ENCODE results near the gene CHORDC1.

The CHORDC1 gene

GRCh38 chr11:90222459-90223247 is at the start of gene CHORDC1:
TSS of gene CHORDC1 (minus strand) at chr11:90223049. CDS start at chr11:90222954, 95 bp downstream.
- peak; percentile 73 to 77 for DNase-seq

- no peak for DNase-seq
These were observed 34.3 kb upstream of the CHORDC1 start for GRCh38 chr11:90257158-90257525.

DNA sequence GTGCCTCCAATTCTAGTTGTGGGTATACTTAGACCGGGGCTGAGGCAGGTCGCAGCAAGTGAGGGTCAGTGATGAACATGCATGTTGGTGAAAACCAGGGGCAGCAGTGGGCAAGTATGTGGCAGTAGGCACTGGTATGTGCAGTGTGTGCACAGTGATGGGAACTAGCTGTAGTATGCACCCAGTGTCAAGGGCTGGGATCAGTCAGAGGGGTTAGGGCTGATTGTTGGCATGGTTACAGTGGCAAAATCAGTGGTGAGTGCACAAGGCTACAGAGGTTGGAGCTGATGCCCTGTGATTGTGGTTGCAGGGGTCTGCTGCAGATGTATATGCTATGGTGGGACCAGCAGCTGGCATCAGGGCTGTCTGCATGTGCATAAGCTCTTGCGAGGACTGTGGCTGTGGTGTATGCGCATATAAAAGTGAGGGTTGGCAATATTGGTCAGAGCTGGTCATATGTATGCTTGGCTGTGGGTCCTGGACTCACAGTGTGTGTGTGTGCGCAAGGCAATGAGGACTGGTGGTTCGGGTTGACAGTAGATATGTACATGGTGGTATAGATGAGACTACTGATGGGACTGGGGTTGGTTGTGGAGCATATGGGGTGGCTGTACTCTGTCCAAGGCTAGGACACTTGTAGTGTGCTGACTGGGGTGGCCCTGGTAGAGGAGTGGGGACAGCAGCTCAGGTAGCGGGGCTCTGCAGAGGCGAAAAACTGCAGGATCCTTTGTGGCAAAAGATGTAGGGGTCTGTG is 33.7 kb upstream of the CHORDC1 start:
- DNase-seq = no peak

- DNase-seq = no peak
These were observed 31.2 kb upstream of the CHORDC1 start for GRCh38 chr11:90254065-90254464.

DNA sequence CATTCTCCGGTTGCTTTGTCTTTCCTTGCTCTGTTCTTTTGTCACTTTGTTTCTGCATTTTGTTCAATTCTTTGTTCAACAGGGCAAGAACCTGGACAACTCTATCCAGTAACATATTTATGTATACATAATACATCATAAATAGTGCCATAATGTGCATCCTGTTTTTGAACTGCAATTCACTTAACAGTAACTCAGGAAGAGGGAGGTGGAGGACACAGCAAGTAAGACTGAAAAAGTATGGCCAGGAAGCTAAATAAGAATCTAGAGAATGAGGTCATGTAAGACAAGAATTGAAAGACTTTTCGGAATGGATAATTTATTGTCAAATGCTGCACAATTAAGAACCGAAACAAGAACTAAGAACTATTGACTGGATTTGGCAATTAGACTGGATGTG is 29.2 kb upstream of the CHORDC1 start:
- no peak for DNase-seq

GRCh38 chr11:90251599-90251998 is 28.8 kb upstream of the CHORDC1 start:
- DNase-seq = no peak

- DNase-seq = no peak
These were observed 28.1 kb upstream of the CHORDC1 start for GRCh38 chr11:90250970-90251369.

DNA sequence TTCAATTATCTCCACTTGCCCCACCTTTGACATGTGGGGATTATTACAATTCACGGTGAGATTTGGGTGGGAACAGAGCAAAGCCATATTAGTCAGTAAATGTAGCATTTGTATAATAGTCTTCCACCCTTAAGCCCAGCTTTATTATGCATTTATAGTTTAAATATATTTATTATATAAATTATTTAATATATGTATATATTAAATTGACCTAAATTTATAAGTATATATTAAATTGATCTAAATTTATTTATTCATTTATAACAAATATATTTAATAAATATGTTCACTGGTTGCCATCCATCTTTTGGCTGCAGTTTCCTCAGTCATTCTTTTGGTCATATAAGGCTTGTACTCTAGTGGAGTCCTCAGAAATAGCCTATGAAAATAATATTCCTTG is 23.6 kb upstream of the CHORDC1 start:
- no peak for DNase-seq

DNA sequence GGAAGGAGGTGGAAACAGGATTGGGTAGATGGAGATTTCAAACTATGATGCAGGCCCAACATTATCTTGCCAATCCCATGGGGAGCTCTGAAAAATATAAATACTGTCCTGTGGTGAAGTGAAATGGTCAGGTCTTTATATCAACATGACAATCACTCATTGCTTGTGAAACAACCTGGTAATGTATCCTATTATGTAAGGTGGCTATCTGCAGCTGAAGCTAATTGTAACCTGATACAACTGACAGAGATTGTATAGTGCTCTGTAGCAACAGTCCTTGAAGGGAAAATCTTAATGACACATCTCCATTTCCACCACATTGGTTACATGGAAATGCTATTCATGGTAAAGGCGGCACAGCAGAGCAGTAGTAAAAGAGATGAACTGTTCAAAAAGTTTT is 20.7 kb upstream of the CHORDC1 start:
- DNase-seq = peak in 1 of 2 experiments; percentile 22

GRCh38 chr11:90242894-90243416 is 20.1 kb upstream of the CHORDC1 start:
- no peak for DNase-seq

- no peak for DNase-seq
These were observed 18.6 kb upstream of the CHORDC1 start for GRCh38 chr11:90241414-90241813.

- peak in 1 of 2 experiments; percentile 2 for DNase-seq
These were observed 17.3 kb upstream of the CHORDC1 start for GRCh38 chr11:90239967-90240636.

- DNase-seq = no peak
These were observed 14.2 kb upstream of the CHORDC1 start for GRCh38 chr11:90237004-90237403.

- no peak for DNase-seq
These were observed 12.7 kb upstream of the CHORDC1 start for GRCh38 chr11:90235526-90235925.

GRCh38 chr11:90234977-90235376 is 12.1 kb upstream of the CHORDC1 start:
- DNase-seq = no peak

DNA sequence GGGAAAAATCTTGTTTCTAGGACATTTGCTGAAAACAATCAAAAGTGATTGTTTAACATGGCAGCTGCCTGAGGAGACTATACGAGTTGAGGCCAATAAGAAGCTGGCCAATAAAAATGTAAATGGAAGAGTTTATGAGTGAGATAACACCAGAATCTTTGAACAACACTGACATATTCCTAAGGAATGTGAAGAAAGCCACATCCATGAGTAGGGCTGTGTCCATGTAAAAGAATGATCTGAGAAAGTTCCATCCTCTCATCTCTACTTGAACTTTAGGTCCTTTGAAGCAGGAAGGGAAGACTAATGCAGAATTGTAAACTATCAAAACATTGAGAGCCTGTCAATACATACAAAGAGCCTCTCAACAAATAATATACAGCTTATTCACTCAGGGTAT is 6.9 kb upstream of the CHORDC1 start:
- no peak for DNase-seq

DNA sequence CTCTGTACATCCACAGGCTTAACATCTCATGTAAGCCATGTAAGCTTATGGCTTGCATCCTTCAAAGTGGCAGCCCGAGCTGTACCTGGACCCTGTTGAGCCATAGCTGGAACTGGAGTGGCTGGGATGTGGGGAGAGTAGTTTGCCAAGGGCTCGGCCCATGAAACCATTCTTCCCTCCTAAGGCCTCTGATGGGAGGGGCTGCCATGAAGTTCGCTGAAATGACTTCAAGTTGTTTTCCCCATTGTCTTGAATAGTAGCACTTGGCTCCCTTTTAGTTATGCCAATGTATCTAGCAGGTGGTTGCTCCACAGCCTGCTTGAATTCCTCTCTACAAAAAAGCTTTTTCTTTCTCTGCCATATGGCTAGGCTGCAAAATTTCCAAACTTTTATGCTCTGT is 5.2 kb upstream of the CHORDC1 start:
- DNase-seq = no peak

DNA sequence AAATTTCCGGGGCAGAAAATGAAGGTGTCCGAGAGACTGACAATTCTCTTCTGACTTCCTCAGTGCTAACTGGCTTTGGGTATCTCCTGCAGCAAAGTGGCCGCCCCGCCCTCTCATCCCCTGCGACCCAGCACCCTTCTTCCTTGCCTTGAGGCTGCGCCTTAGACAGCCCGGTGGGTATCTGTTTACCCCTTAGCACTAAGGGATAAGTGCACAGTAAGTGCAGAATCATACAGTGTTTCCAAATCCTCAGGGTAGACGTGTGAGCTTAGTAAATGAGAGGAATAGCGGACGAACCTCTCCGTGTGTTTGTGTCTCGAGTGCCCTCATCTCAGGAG is 368 bp upstream of the CHORDC1 start:
- no peak for DNase-seq

GRCh38 chr11:90221803-90222458 is 918 bp downstream of the CHORDC1 start:
- DNase-seq = no peak

GRCh38 chr11:90220391-90220790 is 2.5 kb downstream of the CHORDC1 start:
- DNase-seq = no peak

- DNase-seq = no peak
These were observed 3.4 kb downstream of the CHORDC1 start for GRCh38 chr11:90219438-90219837.

DNA sequence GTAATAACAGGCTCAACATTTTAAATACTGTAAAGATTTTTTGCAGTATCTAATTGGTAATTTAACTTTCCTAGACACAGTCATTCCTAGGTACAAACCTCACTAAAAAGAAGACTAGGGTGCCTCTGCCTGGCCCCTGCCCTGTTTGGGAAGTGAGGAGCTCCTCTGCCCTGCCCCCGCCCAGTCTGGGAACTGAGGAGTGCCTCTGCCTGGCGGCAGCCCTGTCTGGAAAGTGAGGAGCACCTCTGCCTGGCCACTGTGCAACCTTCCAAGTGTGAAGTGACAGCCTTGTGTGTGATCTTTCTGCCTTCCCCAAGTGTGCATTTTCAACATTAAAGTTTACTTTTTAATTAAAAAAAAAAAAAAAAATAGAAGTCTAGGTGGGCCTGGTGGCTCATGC is 4.2 kb downstream of the CHORDC1 start:
- no peak for DNase-seq

DNA sequence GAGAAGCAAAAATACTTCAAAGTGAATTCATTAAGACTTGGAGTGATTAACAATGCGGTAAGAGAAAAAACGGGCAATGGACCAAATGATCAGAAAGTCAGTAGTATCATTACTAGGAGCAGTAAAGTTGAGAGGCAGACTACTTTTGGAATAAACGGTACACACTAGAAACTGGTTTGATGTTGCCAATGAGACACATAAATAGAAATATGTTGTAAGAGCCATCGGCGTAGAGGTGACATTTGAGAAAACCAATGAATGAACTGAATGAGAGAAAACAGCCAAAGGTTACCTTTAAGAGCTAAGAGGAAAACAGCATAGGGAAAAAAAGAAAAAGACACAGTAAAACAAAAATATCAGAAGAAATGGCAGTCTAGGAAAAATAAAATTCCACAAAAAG is 6.2 kb downstream of the CHORDC1 start:
- no peak for DNase-seq
